Erythroblast (primary cell): ENCODE data around the gene OTUD4.

ENCODE experiments used
- GATA1 ChIP-seq: IDR thresholded peaks from 2 replicates; pipeline ENCODE4 v1.6.1; 2011; ENCODE audit warnings: low read depth, mild to moderate bottlenecking, control low read depth, low read length, moderate library complexity
- POLR2A ChIP-seq: IDR thresholded peaks from 2 replicates; pipeline ENCODE4 v1.6.1; 2011; ENCODE audit warnings: mild to moderate bottlenecking, low read length

- TF ChIP-seq POLR2A (peak; percentile 66), GATA1 (no peak)
These were observed 1.0 kb downstream of the OTUD4 start for GRCh38 chr4:145179281-145179860.
